Stimulated activated CD8-positive, alpha-beta memory T cell treated with anti-CD3 and anti-CD28 coated beads, Interleukin-4, amount 100 ng/mL, for 24 hours (primary cell): ENCODE measurements around the gene EHMT1.
"Not testable (repeated sequence)": the region's sequence is repeated elsewhere in the genome, so short reads cannot be mapped to it uniquely, and the experiment has no call there.

Experiments used
- DNase-seq: peaks from one replicate; pipeline ENCODE4 v3.0.0-alpha.2; 2020; ENCODE audit warnings: low read depth

EHMT1 gene

GRCh38 chr9:137762414-137763061 lies 143.7 kb downstream of the EHMT1 start:
- DNase-seq, result no peak

- DNase-seq, result no peak
Measured at GRCh38 chr9:137763271-137763955, 144.6 kb downstream of the EHMT1 start.

GRCh38 chr9:137764171-137764671 lies 145.4 kb downstream of the EHMT1 start:
- DNase-seq, result no peak

GRCh38 chr9:137764981-137765380 lies 146.2 kb downstream of the EHMT1 start:
- DNase-seq, result no peak

GRCh38 chr9:137765536-137765935 lies 146.7 kb downstream of the EHMT1 start:
- no peak for DNase-seq

GRCh38 chr9:137771580-137771979 lies 152.8 kb downstream of the EHMT1 start:
- no peak for DNase-seq

- no peak for DNase-seq
Measured at GRCh38 chr9:137772281-137772873, 153.6 kb downstream of the EHMT1 start.

- no peak for DNase-seq
Measured at GRCh38 chr9:137774775-137775386, 156.1 kb downstream of the EHMT1 start.

GRCh38 chr9:137776306-137776995 lies 157.6 kb downstream of the EHMT1 start:
- DNase-seq, result no peak

GRCh38 chr9:137777761-137778160 lies 159.0 kb downstream of the EHMT1 start:
- no peak for DNase-seq

GRCh38 chr9:137778336-137778735 lies 159.5 kb downstream of the EHMT1 start:
- DNase-seq, result no peak

- DNase-seq, result no peak
Measured at GRCh38 chr9:137778914-137779313, 160.1 kb downstream of the EHMT1 start.

GRCh38 chr9:137780031-137780430 lies 161.2 kb downstream of the EHMT1 start:
- DNase-seq, result not testable (repeated sequence)

- no peak for DNase-seq
Measured at GRCh38 chr9:137781906-137782585, 163.2 kb downstream of the EHMT1 start.

GRCh38 chr9:137783521-137783920 lies 164.7 kb downstream of the EHMT1 start:
- no peak for DNase-seq

GRCh38 chr9:137784046-137784445 lies 165.2 kb downstream of the EHMT1 start:
- DNase-seq, result no peak

- no peak for DNase-seq
Measured at GRCh38 chr9:137784641-137785513, 166.1 kb downstream of the EHMT1 start.

- DNase-seq, result no peak
Measured at GRCh38 chr9:137785704-137786161, 166.9 kb downstream of the EHMT1 start.

- DNase-seq, result no peak
Measured at GRCh38 chr9:137786511-137786920, 167.7 kb downstream of the EHMT1 start.

GRCh38 chr9:137787381-137787780 lies 168.6 kb downstream of the EHMT1 start:
- no peak for DNase-seq
